Measurements from ENCODE around the gene PDP2. TPM values are rescaled to one million over a fixed set of nuclear protein-coding genes. Genes with fewer than 3 reads are reported as not detected.

The PDP2 gene
- total RNA-seq, 1 donor from 2014 or later = 11.3 TPM

GRCh38 chr16:66881560-66881959 lies 1.2 kb downstream of the PDP2 start:
- H3K27ac Mint-ChIP-seq (ENCODE audit: unreplicated experiment) = no peak overlapping the region
- no peak for DNase-seq (ENCODE audit: low spot score)
- peaks cover 7% of the 10 kb centered on the region for H3K27me3 Mint-ChIP-seq (ENCODE audit: unreplicated experiment)
- H3K9me3 Mint-ChIP-seq (ENCODE audit: unreplicated experiment) = no peaks in the 10 kb centered on the region
- H3K36me3 Mint-ChIP-seq (ENCODE audit: low read depth, unreplicated experiment) = peaks cover 13% of the 10 kb centered on the region
- no peak for TF ChIP-seq CTCF (IDR thresholded peaks at IDR 0.05; ENCODE audit: unreplicated experiment)
- peaks cover 6% of the 10 kb centered on the region for H3K4me1 Mint-ChIP-seq (ENCODE audit: unreplicated experiment)
- no peak overlapping the region for H3K4me3 Mint-ChIP-seq (ENCODE audit: unreplicated experiment)

- Mint-ChIP-seq H3K4me1 (ENCODE audit: unreplicated experiment) (peaks cover 10% of the 10 kb centered on the region), H3K4me3 (ENCODE audit: unreplicated experiment) (no peak overlapping the region), H3K36me3 (ENCODE audit: low read depth, unreplicated experiment) (peaks cover 13% of the 10 kb centered on the region), H3K27ac (ENCODE audit: unreplicated experiment) (no peak overlapping the region), H3K27me3 (ENCODE audit: unreplicated experiment) (peaks cover 7% of the 10 kb centered on the region), H3K9me3 (ENCODE audit: unreplicated experiment) (no peaks in the 10 kb centered on the region)
- TF ChIP-seq CTCF (IDR thresholded peaks at IDR 0.05; ENCODE audit: unreplicated experiment) = no peak
- DNase-seq (ENCODE audit: low spot score) = no peak
Observed at GRCh38 chr16:66881964-66882508, 1.7 kb downstream of the PDP2 start.

GRCh38 chr16:66882702-66883101 lies 2.4 kb downstream of the PDP2 start:
- no peak overlapping the region for H3K27ac Mint-ChIP-seq (ENCODE audit: unreplicated experiment)
- no peaks in the 10 kb centered on the region for H3K9me3 Mint-ChIP-seq (ENCODE audit: unreplicated experiment)
- no peak for TF ChIP-seq CTCF (IDR thresholded peaks at IDR 0.05; ENCODE audit: unreplicated experiment)
- no peak for DNase-seq (ENCODE audit: low spot score)
- H3K4me1 Mint-ChIP-seq (ENCODE audit: unreplicated experiment) = peaks cover 16% of the 10 kb centered on the region
- peaks cover 19% of the 10 kb centered on the region for H3K36me3 Mint-ChIP-seq (ENCODE audit: low read depth, unreplicated experiment)
- no peak overlapping the region for H3K4me3 Mint-ChIP-seq (ENCODE audit: unreplicated experiment)
- H3K27me3 Mint-ChIP-seq (ENCODE audit: unreplicated experiment) = peaks cover 5% of the 10 kb centered on the region

- Mint-ChIP-seq H3K27ac (ENCODE audit: unreplicated experiment) (no peak overlapping the region), H3K4me1 (ENCODE audit: unreplicated experiment) (peaks cover 10% of the 10 kb centered on the region), H3K36me3 (ENCODE audit: low read depth, unreplicated experiment) (peaks cover 19% of the 10 kb centered on the region)
Observed at GRCh38 chr16:66885491-66885890, 5.2 kb downstream of the PDP2 start.

More at GRCh38 chr16:66885491-66885890, 5.2 kb downstream of the PDP2 start:
- Mint-ChIP-seq H3K27me3 (ENCODE audit: unreplicated experiment) (peaks cover 2% of the 10 kb centered on the region), H3K4me3 (ENCODE audit: unreplicated experiment) (peak overlapping the region; percentile 57), H3K9me3 (ENCODE audit: unreplicated experiment) (no peaks in the 10 kb centered on the region)
- no peak for DNase-seq (ENCODE audit: low spot score)
- TF ChIP-seq CTCF (IDR thresholded peaks at IDR 0.05; ENCODE audit: unreplicated experiment) = no peak
